Stimulated activated CD8-positive, alpha-beta memory T cell treated with anti-CD3 and anti-CD28 coated beads, Interleukin-4, amount 100 ng/mL, for 48 hours (primary cell): ENCODE data around the gene CDC42EP1.
"Not testable (repeated sequence)": the region's sequence is repeated elsewhere in the genome, so short reads cannot be mapped to it uniquely, and the experiment has no call there.

Experiments
- DNase-seq: peaks from one replicate; pipeline ENCODE4 v3.0.0-alpha.2; 2020

The CDC42EP1 gene

GRCh38 chr22:37559901-37560607, at the start of gene CDC42EP1:
CDC42EP1 (plus strand) TSS chr22:37560480; CDS start chr22:37566350, 5,870 bp downstream.
- DNase-seq = no peak

GRCh38 chr22:37511395-37512104, 48.7 kb upstream of the CDC42EP1 start:
- no peak for DNase-seq

- no peak for DNase-seq
Observed at GRCh38 chr22:37514526-37515051, 45.7 kb upstream of the CDC42EP1 start.

GRCh38 chr22:37515901-37516300, 44.4 kb upstream of the CDC42EP1 start:
- DNase-seq = no peak

- DNase-seq = no peak
Observed at GRCh38 chr22:37516456-37516855, 43.8 kb upstream of the CDC42EP1 start.

GRCh38 chr22:37517826-37518450, 42.3 kb upstream of the CDC42EP1 start:
- no peak for DNase-seq

GRCh38 chr22:37518509-37519267, 41.6 kb upstream of the CDC42EP1 start:
- no peak for DNase-seq

- DNase-seq = no peak
Observed at GRCh38 chr22:37519268-37520195, 40.7 kb upstream of the CDC42EP1 start, which contains the start of gene CARD10. CARD10 (minus strand) TSS chr22:37519415; CDS start chr22:37519200, 215 bp downstream.

- no peak for DNase-seq
Observed at GRCh38 chr22:37520776-37521191, 39.5 kb upstream of the CDC42EP1 start.

GRCh38 chr22:37521236-37521739, 39.0 kb upstream of the CDC42EP1 start:
- DNase-seq = no peak

GRCh38 chr22:37522482-37522881, 37.8 kb upstream of the CDC42EP1 start:
- no peak for DNase-seq

GRCh38 chr22:37525073-37525745, 35.1 kb upstream of the CDC42EP1 start:
- peak; percentile 41 for DNase-seq

- DNase-seq = no peak
Observed at GRCh38 chr22:37525746-37526350, 34.4 kb upstream of the CDC42EP1 start.

GRCh38 chr22:37526376-37526775, 33.9 kb upstream of the CDC42EP1 start:
- DNase-seq = no peak

GRCh38 chr22:37527081-37527752, 33.1 kb upstream of the CDC42EP1 start:
- DNase-seq = not testable (repeated sequence)

- not testable (repeated sequence) for DNase-seq
Observed at GRCh38 chr22:37527952-37528351, 32.3 kb upstream of the CDC42EP1 start.

GRCh38 chr22:37529652-37530345, 30.5 kb upstream of the CDC42EP1 start:
- DNase-seq = no peak

GRCh38 chr22:37533995-37534394, 26.3 kb upstream of the CDC42EP1 start:
- no peak for DNase-seq

- no peak for DNase-seq
Observed at GRCh38 chr22:37534445-37534844, 25.8 kb upstream of the CDC42EP1 start.
